Hypothalamus (tissue), 51 donors: Measurements from ENCODE around the gene NTSR1.

Experiments used
- DNase-seq, 51 donors: peaks; one replicate each; lab custom pipeline; 2025; lab: John Stamatoyannopoulos, UW

Gene NTSR1

DNA sequence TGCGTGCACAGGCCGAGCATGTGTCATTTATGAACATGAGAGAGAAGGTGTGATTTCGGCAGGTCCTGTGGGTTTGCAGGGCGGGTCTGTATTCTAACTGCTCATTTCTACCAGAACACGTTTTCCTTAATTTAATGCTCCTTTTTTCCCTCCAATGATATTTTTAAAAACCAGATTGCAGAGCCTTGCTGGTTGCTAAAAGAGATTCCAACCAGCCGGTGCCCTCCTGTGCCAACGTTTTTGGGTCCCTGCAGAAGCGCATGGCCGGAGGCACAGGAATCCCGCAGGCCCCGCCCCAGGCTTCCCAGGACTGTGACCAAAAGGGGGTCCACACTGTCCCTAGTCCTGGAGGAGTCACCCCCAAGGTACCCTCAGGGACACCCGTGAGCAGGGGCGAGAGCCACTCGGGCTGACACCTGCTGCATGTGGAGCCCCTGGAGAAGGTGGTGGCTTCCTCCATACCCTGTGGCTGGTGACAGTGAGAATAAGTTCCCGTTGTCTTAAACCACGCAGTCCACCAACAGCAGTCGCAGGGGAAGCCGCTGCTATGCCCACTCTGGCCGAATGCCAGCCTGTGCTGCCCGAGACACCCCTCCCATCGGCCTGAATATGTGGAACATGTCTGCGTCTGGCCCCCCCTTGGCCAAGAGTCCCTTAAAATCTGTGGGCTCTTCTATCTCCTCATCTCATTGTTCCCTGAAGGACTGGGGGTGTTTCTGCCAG is 15.7 kb upstream of the NTSR1 start:
- no peak for DNase-seq

DNA sequence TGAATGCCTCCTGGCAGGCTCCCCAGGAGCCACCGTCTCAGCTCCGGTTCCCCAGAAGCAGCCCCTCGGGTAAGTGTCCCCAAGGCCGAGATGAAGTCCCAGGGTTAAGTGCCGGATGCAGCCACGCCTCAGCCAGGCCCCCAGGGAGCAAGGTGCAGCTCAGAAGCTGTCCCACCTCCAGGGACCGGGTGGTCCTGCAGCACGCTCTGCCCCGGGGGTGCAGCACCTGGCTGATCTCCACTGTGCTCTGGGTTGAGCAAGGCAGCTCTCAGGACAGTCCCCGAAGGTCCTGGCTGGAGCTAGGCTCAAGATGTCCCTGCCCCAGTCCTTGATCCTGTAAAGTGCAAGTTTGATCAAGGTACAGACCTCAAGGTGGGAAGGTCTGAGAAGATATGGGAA is 15.1 kb upstream of the NTSR1 start:
- DNase-seq: no peak

GRCh38 chr20:62694106-62694505 is 14.5 kb upstream of the NTSR1 start:
- no peak for DNase-seq

DNA sequence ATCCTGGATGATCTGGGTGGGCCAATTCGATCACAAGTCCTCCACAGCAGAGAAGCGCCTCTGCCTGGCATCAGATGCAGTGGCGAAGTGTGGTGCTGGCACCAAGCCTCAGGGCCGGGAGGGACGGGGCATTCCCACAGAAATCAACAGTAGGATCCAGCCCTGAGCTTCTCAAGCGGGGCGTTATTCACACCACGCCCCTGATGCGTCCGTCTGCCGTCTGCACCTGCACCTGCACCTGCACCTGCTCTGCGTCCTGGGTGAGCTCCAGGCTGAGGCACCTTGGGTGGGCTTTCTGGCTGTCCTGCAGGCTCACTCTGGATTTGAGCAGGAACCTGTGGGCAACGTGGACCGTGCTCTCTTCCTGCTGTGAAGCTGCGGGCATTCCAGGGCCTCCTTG is 13.8 kb upstream of the NTSR1 start:
- DNase-seq: no peak

GRCh38 chr20:62695448-62696414 is 12.9 kb upstream of the NTSR1 start:
- no peak for DNase-seq

GRCh38 chr20:62696434-62696957 is 12.1 kb upstream of the NTSR1 start:
- no peak for DNase-seq

DNA sequence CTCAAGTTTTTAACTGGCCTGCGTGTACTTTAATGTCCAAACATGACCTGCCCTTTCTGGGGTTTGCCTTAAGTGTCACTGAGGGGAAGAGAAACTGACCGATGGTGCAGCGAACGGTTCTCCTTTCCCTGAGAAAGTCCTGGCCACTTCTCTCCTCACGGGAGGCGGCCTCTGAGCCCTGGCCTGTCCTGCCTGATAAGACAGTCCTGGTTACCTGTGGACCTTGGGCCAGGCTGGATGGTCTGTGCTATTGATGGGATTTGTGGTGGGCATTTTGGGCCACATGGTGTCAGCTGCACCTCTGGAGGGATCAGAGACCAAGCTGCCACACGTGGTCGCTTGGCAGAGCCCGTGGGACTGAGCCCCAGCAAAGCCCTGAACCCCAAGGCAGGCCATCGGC is 11.6 kb upstream of the NTSR1 start:
- no peak for DNase-seq

DNA sequence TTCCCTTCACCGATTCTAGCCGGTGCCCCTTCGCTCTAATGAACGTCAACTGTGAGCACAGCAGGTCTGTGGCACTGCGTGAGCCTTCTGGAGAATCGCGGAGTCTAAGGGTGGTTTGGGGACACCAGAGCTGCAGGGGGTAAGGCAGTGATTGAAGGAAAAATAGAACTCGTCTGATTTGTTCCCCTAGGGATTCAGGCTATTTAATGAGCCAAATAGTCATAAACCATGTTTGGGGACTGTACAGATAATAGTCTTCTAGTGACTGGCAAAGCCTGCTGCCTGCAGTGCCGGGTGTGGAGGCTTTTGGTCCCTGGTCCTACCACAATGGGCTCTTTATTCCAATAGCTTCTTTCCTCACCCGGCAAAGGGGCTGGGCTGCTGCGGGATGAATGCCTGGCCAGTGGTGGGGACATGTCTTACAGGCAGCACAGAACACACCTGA is 11.1 kb upstream of the NTSR1 start:
- DNase-seq: peak in 37 of 51 donors; percentile 10 to 80 (median 42)

DNA sequence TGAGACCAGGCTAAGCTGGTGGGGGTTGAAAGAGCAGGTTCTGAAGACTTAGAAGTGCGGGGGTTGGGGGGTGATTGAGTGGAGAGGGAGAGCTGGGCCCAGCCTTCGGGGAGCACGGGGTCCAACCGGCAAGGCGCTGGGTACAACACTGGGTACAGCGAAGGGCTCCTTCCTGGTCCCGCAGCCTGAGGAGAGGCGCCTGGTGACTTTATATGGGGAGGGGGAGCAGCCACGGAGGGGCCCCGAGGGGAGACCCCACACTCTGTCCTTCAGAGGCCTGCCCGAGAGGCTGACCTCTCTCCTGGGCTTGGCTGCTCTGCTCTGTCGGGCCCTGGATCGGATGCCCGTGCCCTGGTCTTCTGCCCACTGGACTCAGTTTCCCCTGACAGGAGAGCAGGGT is 10.4 kb upstream of the NTSR1 start:
- no peak for DNase-seq

DNA sequence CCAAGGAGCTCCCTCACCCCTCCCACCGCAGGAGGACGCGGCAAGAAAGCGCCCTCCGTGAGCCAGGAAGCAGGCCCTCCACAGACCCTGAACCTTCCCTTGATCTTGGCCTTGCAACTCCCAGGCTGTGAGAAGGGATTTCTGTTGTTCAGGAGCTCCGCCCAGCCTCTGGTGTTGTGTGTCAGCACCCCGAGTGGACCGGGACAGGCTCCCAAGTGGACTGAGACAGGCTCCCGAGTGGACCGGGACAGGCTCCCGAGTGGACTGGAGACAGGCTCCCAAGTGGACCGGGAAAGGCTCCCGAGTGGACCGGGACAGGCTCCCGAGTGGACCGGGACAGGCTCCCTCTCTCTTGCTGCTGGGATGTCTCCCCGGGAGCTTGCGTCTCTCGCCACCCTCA is 9.3 kb upstream of the NTSR1 start:
- no peak for DNase-seq

DNA sequence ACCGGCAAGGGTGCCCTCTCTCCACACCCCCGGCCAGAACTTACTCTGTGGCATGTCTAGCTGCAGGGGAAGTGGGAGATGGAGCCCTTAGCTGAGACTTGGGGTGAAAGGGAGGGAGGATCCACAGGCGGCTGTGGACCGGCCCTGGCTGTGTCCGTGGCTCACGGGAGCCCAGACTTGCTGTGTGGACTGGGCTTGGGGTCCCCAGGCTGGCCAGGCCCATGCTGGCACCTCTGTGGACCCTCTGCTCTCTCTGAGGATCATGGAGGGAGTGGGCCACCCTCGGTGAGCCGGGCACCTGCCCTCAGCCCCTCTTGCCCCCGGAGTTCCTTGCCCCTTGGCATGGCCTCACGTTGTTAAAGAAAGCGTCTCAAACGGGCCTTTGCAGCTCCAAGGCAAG is 8.9 kb upstream of the NTSR1 start:
- DNase-seq: no peak

DNA sequence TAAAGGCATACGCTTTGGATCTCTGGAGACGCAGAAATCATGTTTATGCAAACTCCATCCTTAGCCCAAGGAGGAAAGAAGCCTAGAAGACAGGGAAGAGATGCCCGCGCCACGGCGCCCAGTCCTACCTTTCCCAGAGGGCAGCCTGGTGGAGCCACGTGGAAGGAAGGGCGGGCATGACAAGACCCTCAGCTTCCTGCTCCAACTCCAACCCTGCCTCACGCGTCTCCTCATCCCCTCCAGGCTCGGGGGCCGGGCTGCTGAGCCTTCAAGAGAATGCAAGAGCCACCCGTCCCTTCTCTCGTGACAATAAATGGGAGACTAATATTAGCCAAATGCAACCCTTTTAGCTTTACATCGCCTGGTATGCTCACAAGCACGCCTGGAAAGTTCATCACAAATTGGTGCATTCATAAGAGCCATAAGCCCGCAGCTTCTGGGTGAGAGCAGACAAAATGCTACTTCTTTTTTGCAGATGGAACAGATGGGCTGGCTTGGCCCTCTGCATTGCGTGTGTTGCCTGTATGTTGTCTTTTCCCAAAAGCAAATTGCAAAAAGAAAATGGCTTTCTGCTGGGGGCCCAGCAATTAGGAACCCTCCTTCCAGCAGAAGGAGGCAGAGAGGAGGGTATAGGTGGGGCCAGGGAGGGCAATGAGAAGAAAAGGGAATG is 8.2 kb upstream of the NTSR1 start:
- DNase-seq: no peak

DNA sequence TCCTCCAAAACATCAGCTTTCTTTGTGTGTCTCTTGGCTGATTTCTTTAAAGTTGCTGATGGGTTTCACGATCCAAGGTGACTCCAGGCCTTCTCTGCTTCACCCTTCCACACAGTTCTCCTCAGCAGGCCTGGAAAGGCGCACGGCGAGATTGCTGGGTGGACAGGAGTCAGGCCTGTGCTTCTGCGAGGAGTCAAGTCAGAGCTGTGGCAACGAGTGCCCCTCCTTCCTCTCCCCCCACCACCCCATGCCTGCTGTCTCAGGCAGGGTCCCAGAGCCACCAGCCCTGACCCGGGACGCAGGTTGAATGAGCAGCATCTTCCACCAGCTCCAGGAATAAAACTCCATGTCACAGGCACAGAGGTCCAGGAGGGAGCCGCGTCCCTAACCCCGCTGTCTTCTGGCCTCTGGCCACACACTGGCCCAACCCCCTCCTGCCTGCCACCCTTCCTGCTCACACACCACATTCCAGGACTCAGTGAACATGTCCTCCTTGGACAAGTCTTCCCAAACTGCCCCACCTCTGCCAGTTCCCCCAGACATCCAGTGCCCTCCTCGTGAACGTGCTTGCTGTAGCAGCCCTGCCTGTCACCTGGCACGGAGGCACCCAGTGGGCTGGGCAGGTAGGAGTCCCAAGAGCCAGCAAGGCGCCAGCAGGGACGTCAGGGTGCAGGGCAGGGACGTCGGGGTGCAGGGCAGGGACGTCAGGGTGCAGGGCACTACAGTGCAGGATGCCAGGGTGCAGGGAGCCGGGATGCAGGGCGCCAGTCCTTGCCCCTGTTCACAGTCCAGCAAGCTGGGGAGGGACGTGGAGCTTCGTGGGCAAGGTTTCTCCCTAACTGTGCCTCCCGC is 7.2 kb upstream of the NTSR1 start:
- no peak for DNase-seq

- DNase-seq: no peak
These were observed 6.7 kb upstream of the NTSR1 start for GRCh38 chr20:62702013-62702300.

GRCh38 chr20:62702895-62703852 is 5.5 kb upstream of the NTSR1 start:
- DNase-seq: peak in 1 of 51 donors; percentile 40

DNA sequence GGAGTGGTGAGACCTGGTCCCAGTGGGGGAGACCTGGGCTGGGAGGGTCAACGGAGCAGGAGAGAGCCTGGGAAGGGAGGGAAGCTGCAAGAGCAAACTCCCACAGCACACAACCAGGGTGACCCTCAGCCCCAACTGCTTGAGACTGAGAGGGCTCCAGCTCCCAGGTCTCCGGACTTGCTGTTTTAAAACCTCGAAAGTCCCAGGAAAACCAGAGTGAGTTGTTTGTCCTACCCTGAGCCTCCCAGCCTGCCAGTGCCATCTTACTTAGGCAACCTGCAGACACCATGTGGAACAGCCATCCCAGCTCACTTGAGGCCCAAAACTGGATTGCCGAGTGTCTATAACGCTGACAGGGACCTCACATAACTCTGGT is 4.8 kb upstream of the NTSR1 start:
- DNase-seq: no peak

DNA sequence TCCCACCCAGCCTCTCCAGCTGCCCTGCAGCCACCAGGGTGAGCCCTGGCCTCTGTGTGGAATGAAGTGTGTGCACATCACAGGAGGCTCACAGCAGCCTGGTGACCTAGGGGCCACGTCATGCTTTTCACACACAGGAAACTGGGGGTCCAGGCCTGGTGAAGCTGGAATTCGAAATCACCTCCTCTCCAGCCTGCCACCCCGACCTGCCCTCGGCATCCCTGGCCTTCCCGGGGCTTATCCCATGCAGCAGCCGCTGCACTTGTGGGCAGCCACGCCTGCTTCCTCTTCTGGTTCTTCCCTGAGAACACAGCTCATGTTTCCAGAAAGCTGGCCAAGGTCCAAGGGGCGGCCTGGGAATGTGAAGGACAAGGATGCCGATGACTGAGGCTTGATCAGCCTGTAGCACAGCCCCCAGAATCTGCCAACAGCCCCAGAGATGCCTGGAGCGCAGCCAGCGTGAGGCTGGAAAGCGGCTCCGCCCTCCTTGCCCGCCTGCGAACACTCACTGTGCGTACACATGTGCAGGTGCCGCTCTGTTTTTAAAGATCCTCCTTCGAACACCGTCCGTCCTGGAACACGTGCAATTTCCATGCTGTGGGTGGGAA is 4.2 kb upstream of the NTSR1 start:
- DNase-seq: peak in 20 of 51 donors; percentile 7 to 65 (median 19)

DNA sequence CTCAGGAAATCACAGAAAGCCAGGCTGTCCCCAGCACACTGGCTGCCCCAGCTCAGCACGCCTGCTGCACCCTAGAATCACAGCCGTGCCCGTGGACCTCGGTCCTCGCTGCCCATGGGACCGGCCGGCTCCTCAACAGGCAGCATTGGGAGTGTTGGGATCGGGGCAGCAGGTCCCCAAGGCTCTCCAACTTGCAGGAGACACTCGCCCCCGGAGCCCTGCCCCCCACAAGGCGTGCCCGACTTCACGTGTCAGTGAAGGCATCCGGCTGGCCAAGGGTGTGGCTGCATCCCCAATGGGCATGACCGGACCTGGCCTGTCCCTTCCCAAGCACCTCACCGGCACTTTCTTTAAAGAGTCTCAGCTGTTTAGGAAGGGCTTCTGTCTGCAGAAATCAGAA is 3.0 kb upstream of the NTSR1 start:
- DNase-seq: no peak

- DNase-seq: no peak
These were observed 2.3 kb upstream of the NTSR1 start for GRCh38 chr20:62706344-62706743.
